HCT116 (cell line): ENCODE data around the gene ANO9. TPM values are rescaled to one million over a fixed set of nuclear protein-coding genes. Genes with fewer than 3 reads are reported as not detected.
A peak's percentile ranks its signal among the peaks of the same experiment; 100 is the strongest.

Experiments
- ATAC-seq: fragments of 200-7000 bp; cut with Tn5 transposase; 2 replicates; pipeline ENCODE4 v1.9.1; 2020; ENCODE audit warnings: mild to moderate bottlenecking, moderate library complexity
- BruUV-seq: library from RNA; stranded (reverse); fragments of 400-500 nt; replicated peaks from 2 replicates; lab custom pipeline; 2021; lab: Mats Ljungman, UMichigan
- CTCF ChIA-PET: fragments of 300-600 bp; sonication (Branson Sonifier 250); formaldehyde crosslinking; loops from one replicate; lab custom pipeline; 2021; ENCODE audit warnings: antibody characterized with exemption; lab: Charles Lee
- POLR2A ChIA-PET: fragments of 300-600, 350-600 bp; sonication (Branson Sonifier 250); formaldehyde crosslinking; loops from one replicate; lab custom pipeline; 2021; ENCODE audit warnings: antibody characterized with exemption; lab: Charles Lee
- RAD21 ChIA-PET, 2 experiments: fragments of 300-600 bp; sonication (Branson Sonifier 250); formaldehyde crosslinking; loops; one replicate each; lab custom pipeline; 2023; ENCODE audit warnings: low total read pairs in 2 of 2; ENCODE audit not compliant: uncharacterized antibody in 2 of 2, unreplicated experiment in 2 of 2, low non-redundant PET in 1 of 2; lab: Charles Lee
- DNase-seq: peaks from one replicate; pipeline ENCODE4 v3.0.0-alpha.2; 2010; ENCODE audit warnings: low read depth, low spot score
- H2AFZ ChIP-seq: fragments of 200-600 bp; shearing (Covaris generic), sonication (generic); 2 replicates; pipeline ENCODE4 v1.6.1; 2017; ENCODE audit warnings: low read depth, mixed run types, mixed read lengths, antibody characterized with exemption, low read length; ENCODE audit not compliant: poor library complexity, severe bottlenecking
- H3K27ac ChIP-seq: 2 replicates; pipeline ENCODE4 v1.5.1; 2012; ENCODE audit warnings: low read depth, low read length
- H3K27me3 ChIP-seq: fragments of 200-600 bp; sonication (generic); 2 replicates; pipeline ENCODE4 v1.6.1; 2016; ENCODE audit warnings: mixed run types, low read length, mixed read lengths; ENCODE audit not compliant: insufficient read depth
- H3K36me3 ChIP-seq, 2 experiments: fragments of 200-500 bp in 1 of 2; fragments of 200-600 bp in 1 of 2; sonication (Bioruptor generic) in 1 of 2; sonication (generic) in 1 of 2; 2 replicates each; pipeline versions ENCODE4 v1.5.1 to v1.6.1; 2014 to 2016; ENCODE audit warnings: low read length in 2 of 2, inconsistent platforms in 1 of 2, mixed read lengths in 1 of 2, mixed run types in 1 of 2; ENCODE audit not compliant: insufficient read depth in 2 of 2, control insufficient read depth in 1 of 2
- H3K4me1 ChIP-seq, 2 experiments: fragments of 200-600 bp in 1 of 2; sonication (generic) in 1 of 2; 2 replicates each; pipeline versions ENCODE4 v1.5.1 to v1.6.1; 2012 to 2017; ENCODE audit warnings: low read length in 2 of 2, inconsistent platforms in 1 of 2, mild to moderate bottlenecking in 1 of 2, mixed read lengths in 1 of 2, mixed run types in 1 of 2, moderate library complexity in 1 of 2; ENCODE audit not compliant: insufficient read depth in 2 of 2, control insufficient read depth in 1 of 2
- H3K4me2 ChIP-seq: fragments of 200-600 bp; sonication (generic); 2 replicates; pipeline ENCODE4 v1.6.1; 2017; ENCODE audit warnings: mixed run types, low read length, mixed read lengths
- H3K4me3 ChIP-seq, 2 experiments: fragments of 200-600 bp in 1 of 2; sonication (generic) in 1 of 2; replicated peaks in 1 of 2; 2 replicates each; pipeline ENCODE4 v1.5.1; 2011 to 2016; ENCODE audit warnings: low read length in 2 of 2, control low read depth in 1 of 2, low read depth in 1 of 2, mild to moderate bottlenecking in 1 of 2, mixed read lengths in 1 of 2, mixed run types in 1 of 2
- H3K79me2 ChIP-seq: fragments of 200-600 bp; sonication (generic); 2 replicates; pipeline ENCODE4 v1.6.1; 2017; ENCODE audit warnings: mild to moderate bottlenecking, mixed run types, low read length, moderate library complexity, mixed read lengths; ENCODE audit not compliant: insufficient read depth
- H3K9ac ChIP-seq: fragments of 200-600 bp; sonication (generic); 2 replicates; pipeline ENCODE4 v1.6.1; 2016; ENCODE audit warnings: low read length, mixed read lengths
- H3K9me2 ChIP-seq: fragments of 200-600 bp; sonication (generic), shearing (Covaris generic); 2 replicates; pipeline ENCODE4 v1.6.1; 2017; ENCODE audit warnings: mixed run types, mild to moderate bottlenecking, moderate library complexity; ENCODE audit not compliant: insufficient read depth
- H3K9me3 ChIP-seq, 2 experiments: fragments of 200-500 bp in 1 of 2; fragments of 200-600 bp in 1 of 2; sonication (Bioruptor generic) in 1 of 2; sonication (generic) in 1 of 2; 2 replicates each; pipeline ENCODE4 v1.6.1; 2014 to 2017; ENCODE audit warnings: low read length in 2 of 2, mixed read lengths in 2 of 2, inconsistent platforms in 1 of 2, low read depth in 1 of 2, mild to moderate bottlenecking in 1 of 2, mixed run types in 1 of 2, moderate library complexity in 1 of 2; ENCODE audit not compliant: control insufficient read depth in 1 of 2, insufficient read depth in 1 of 2
- H4K20me1 ChIP-seq: fragments of 200-600 bp; sonication (generic), shearing (Covaris generic); 2 replicates; pipeline ENCODE4 v1.6.1; 2017; ENCODE audit warnings: mixed run types, mild to moderate bottlenecking, moderate library complexity; ENCODE audit not compliant: insufficient read depth
- CEBPB ChIP-seq: IDR thresholded peaks from 2 replicates; pipeline ENCODE4 v1.6.1; 2012; ENCODE audit warnings: low read depth
- ELF1 ChIP-seq: IDR thresholded peaks from 2 replicates; pipeline ENCODE4 v1.6.1; 2012; ENCODE audit warnings: low read depth, borderline replicate concordance
- POLR2A ChIP-seq: IDR thresholded peaks from 2 replicates; pipeline ENCODE4 v1.7.0; 2011; ENCODE audit warnings: borderline replicate concordance; ENCODE audit not compliant: insufficient read depth, insufficient read length; ENCODE audit errors: extremely low read depth
- SRF ChIP-seq: IDR thresholded peaks from 2 replicates; pipeline ENCODE4 v1.6.1; 2012; ENCODE audit warnings: low read depth
- TCF7L2 ChIP-seq: IDR thresholded peaks from 2 replicates; pipeline ENCODE4 v1.7.0; 2011; ENCODE audit warnings: borderline replicate concordance, inconsistent platforms; ENCODE audit not compliant: insufficient read depth, insufficient read length; ENCODE audit errors: extremely low read depth
- ZNF274 ChIP-seq: fragments of 200-500 bp; sonication (Bioruptor generic); IDR thresholded peaks from 2 replicates; pipeline ENCODE4 v1.6.1; 2014; ENCODE audit warnings: mild to moderate bottlenecking, low read depth, low read length, inconsistent platforms
- intact Hi-C: fragments of 100-400 bp; cut with micrococcal nuclease; formaldehyde crosslinking; loops from 2 replicates; pipeline ENCODE4 v1.10.0; 2022
- total RNA-seq: library from RNA; stranded (reverse); gene quantifications from one replicate; pipeline ENCODE4 v1.2.1, GENCODE V29; 2021; ENCODE audit not compliant: unreplicated experiment
- TF ChIP-seq, protein P1 (sequence below), 3 experiments: fragments of 200-600 bp in 1 of 3; sonication (generic) in 1 of 3; IDR thresholded peaks in 2 of 3; conservative IDR thresholded peaks in 1 of 3; 2 replicates each; pipeline ENCODE4 v1.5.1; 2012 to 2017; ENCODE audit warnings: low read depth in 2 of 3, low read length in 2 of 3, antibody characterized with exemption in 1 of 3, borderline replicate concordance in 1 of 3, control low read depth in 1 of 3, mild to moderate bottlenecking in 1 of 3, mixed read lengths in 1 of 3, mixed run types in 1 of 3, moderate library complexity in 1 of 3; ENCODE audit not compliant: insufficient read depth in 1 of 3

The ANO9 gene
- total RNA-seq, 1 experiment from 2014 or later, result 70.3 TPM

DNA sequence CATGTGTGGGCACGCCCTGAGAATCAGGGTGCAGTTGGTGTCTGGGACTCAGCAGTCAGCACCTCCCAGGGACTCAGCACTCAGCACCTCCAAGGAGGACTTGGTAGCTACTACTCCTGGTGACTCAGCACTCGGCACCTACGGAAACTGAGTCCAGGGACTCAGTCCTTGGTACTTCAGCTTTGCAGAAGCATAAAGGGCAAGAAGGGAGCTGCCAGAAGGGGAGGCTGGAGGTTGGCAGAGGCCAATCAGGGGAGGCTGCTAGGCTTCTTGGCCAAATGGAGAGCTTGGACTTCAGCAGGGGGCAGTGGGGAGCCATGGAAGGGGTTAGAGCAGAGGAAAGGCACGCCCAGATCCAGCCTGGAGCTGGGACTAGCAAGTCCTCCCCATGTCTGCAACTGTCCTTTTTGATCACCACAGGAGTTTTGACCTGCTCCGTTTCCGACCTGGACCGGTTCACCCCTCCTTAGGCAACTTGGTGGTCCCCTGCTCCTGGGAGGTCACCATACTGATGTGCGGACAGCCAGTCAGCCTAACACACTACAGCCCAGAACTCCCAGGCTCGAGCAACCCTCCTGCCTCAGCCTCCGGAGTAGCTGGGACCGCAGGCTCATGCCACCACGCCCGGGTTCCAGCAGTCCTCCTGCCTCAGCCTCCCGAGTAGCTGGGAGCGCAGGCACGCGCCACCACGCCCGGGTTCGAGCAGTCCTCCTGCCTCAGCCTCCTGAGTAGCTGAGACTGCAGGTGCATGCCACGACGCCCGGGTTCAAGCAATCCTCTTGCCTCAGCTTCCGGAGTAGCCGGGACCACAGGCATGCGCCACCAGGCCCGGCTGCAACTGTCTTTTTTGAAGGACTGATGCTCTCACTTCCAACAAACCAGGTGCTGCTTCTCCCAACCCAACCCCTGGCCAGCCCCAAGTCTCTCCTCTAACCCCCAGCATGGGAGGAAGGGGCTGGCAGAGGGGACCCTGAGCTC, 1.5 kb downstream of the ANO9 start:
- ChIA-PET RAD21 (no interaction called here), CTCF (interaction anchor here (0.7 to 1.1 kb wide), 3 partner anchors 8 to 33 kb away, joined by 3 to 4 read pairs (median 4); partner anchors contain the start of gene PTDSS2), POLR2A (interaction anchor here (1.2 to 1.5 kb wide), 2 partner anchors 8 to 9 kb away, joined by 3 read pairs; partner anchors contain the start of gene PTDSS2)
- H3K9me3 ChIP-seq, result no peaks in the 10 kb centered on the region; a peak in 1 of 4 replicates
- H3K79me2 ChIP-seq, result peaks cover 14% of the 10 kb centered on the region; the same call in 1 of the 2 replicates
- H3K4me2 ChIP-seq, result peak overlapping the region; percentile 94
- DNase-seq, result no peak
- peaks cover 11 to 30% of the 10 kb centered on the region in 2 experiments for H3K4me1 ChIP-seq
- no peak for ATAC-seq
- no peak overlapping the region for H2AFZ ChIP-seq
- TF ChIP-seq POLR2A (no peak), CEBPB (no peak), TCF7L2 (no peak), ELF1 (no peak), ZNF274 (no peak), SRF (no peak)
- TF ChIP-seq, protein P1, sequence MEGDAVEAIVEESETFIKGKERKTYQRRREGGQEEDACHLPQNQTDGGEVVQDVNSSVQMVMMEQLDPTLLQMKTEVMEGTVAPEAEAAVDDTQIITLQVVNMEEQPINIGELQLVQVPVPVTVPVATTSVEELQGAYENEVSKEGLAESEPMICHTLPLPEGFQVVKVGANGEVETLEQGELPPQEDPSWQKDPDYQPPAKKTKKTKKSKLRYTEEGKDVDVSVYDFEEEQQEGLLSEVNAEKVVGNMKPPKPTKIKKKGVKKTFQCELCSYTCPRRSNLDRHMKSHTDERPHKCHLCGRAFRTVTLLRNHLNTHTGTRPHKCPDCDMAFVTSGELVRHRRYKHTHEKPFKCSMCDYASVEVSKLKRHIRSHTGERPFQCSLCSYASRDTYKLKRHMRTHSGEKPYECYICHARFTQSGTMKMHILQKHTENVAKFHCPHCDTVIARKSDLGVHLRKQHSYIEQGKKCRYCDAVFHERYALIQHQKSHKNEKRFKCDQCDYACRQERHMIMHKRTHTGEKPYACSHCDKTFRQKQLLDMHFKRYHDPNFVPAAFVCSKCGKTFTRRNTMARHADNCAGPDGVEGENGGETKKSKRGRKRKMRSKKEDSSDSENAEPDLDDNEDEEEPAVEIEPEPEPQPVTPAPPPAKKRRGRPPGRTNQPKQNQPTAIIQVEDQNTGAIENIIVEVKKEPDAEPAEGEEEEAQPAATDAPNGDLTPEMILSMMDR (IDR thresholded peaks at IDR 0.05 in 2 of 3, conservative IDR thresholded peaks at IDR 0.05 in 1 of 3; ENCODE audit: borderline replicate concordance in 1 of 3, insufficient read depth in 1 of 3, low read depth in 2 of 3, low read length in 2 of 3), result 0 out of 6 replicates have a peak, but pooled peaks of 1 of the 3 experiments have one; percentile 16
- BruUV-seq, result TSS peak; percentile 46
- H3K9ac ChIP-seq, result no peak overlapping the region
- peak overlapping the region; percentile 60 to 77 for H3K4me3 ChIP-seq
- H3K9me2 ChIP-seq, result no peaks in the 10 kb centered on the region
- H3K36me3 ChIP-seq, result no peaks in the 10 kb centered on the region
- H4K20me1 ChIP-seq, result no peaks in the 10 kb centered on the region
- intact Hi-C loops, result no loop called here
- peak overlapping the region; percentile 36; the same call in 1 of the 2 replicates for H3K27ac ChIP-seq
- no peaks in the 10 kb centered on the region for H3K27me3 ChIP-seq
